ENCODE data around the gene ACOT4. TPM values are rescaled to one million over a fixed set of nuclear protein-coding genes. Genes with fewer than 3 reads are reported as not detected.
"Not testable (repeated sequence)": the region's sequence is repeated elsewhere in the genome, so short reads cannot be mapped to it uniquely, and the experiment has no call there.

Gene ACOT4
- total RNA-seq: 0.49 TPM

GRCh38 chr14:73591690-73592449, at the start of gene ACOT4:
Gene ACOT4 (plus strand): TSS chr14:73591873. CDS start chr14:73591960, 87 bp downstream.
- Histone ChIP-seq H3K27ac (no peak within 1 kb of the TSS), H3K4me1 (peaks cover 5% of the 10 kb centered on the region)

GRCh38 chr14:73542961-73543360, 48.7 kb upstream of the ACOT4 start:
- H3K4me1 ChIP-seq; H3K27me3 ChIP-seq; H3K27ac ChIP-seq; H3K4me3 ChIP-seq; DNase-seq (ENCODE audit: extremely low spot score in 2 of 2); H3K36me3 ChIP-seq; H3K9me3 ChIP-seq; intact Hi-C loops (cut with DNase I): not testable (repeated sequence)

More at GRCh38 chr14:73591690-73592449, at the start of gene ACOT4:
- TF ChIP-seq POLR2A (IDR thresholded peaks at IDR 0.05): no peak
- peak in 1 of 2 donors; percentile 6 for TF ChIP-seq POLR2AphosphoS5 (IDR thresholded peaks at IDR 0.05; ENCODE audit: insufficient read depth in 1 of 2, low read depth in 1 of 2)
- TF ChIP-seq CTCF (IDR thresholded peaks at IDR 0.05): no peak
- H3K27me3 ChIP-seq: no peaks in the 10 kb centered on the region
- intact Hi-C loops (cut with DNase I): no loop called here
- no peak for DNase-seq (ENCODE audit: extremely low spot score in 2 of 2)
- H3K4me3 ChIP-seq: peak within 1 kb of the TSS; percentile 59 to 66
- H3K36me3 ChIP-seq: no peaks in the 10 kb centered on the region
- H3K9me3 ChIP-seq: no peaks in the 10 kb centered on the region

GRCh38 chr14:73545353-73545752, 46.3 kb upstream of the ACOT4 start:
- H3K4me1 ChIP-seq; H3K36me3 ChIP-seq; H3K27ac ChIP-seq; H3K27me3 ChIP-seq; DNase-seq (ENCODE audit: extremely low spot score in 2 of 2); intact Hi-C loops (cut with DNase I); H3K4me3 ChIP-seq; H3K9me3 ChIP-seq: not testable (repeated sequence)

- H3K4me3 ChIP-seq; H3K27me3 ChIP-seq; H3K9me3 ChIP-seq; H3K36me3 ChIP-seq; H3K27ac ChIP-seq; H3K4me1 ChIP-seq; DNase-seq (ENCODE audit: extremely low spot score in 2 of 2); intact Hi-C loops (cut with DNase I): not testable (repeated sequence)
Observed at GRCh38 chr14:73549097-73549496, 42.6 kb upstream of the ACOT4 start.

- intact Hi-C loops (cut with DNase I); H3K4me3 ChIP-seq; H3K4me1 ChIP-seq; H3K9me3 ChIP-seq; DNase-seq (ENCODE audit: extremely low spot score in 2 of 2); H3K27me3 ChIP-seq; H3K27ac ChIP-seq; H3K36me3 ChIP-seq: not testable (repeated sequence)
Observed at GRCh38 chr14:73549889-73550524, 41.7 kb upstream of the ACOT4 start.

GRCh38 chr14:73553845-73554244, 37.8 kb upstream of the ACOT4 start:
- H3K27me3 ChIP-seq: no peaks in the 10 kb centered on the region
- H3K4me1 ChIP-seq: no peaks in the 10 kb centered on the region
- H3K36me3 ChIP-seq: no peaks in the 10 kb centered on the region
- DNase-seq (ENCODE audit: extremely low spot score in 2 of 2): no peak
- H3K9me3 ChIP-seq: no peaks in the 10 kb centered on the region
- no peak overlapping the region for H3K4me3 ChIP-seq
- H3K27ac ChIP-seq: no peak overlapping the region
- TF ChIP-seq CTCF (IDR thresholded peaks at IDR 0.05) (no peak), POLR2A (IDR thresholded peaks at IDR 0.05) (no peak), POLR2AphosphoS5 (IDR thresholded peaks at IDR 0.05; ENCODE audit: insufficient read depth in 1 of 2, low read depth in 1 of 2) (no peak)
- intact Hi-C loops (cut with DNase I): no loop called here

GRCh38 chr14:73557201-73557600, 34.5 kb upstream of the ACOT4 start:
- intact Hi-C loops (cut with DNase I); DNase-seq (ENCODE audit: extremely low spot score in 2 of 2): not testable (repeated sequence)

GRCh38 chr14:73558238-73558637, 33.4 kb upstream of the ACOT4 start:
- H3K4me1 ChIP-seq; H3K4me3 ChIP-seq; intact Hi-C loops (cut with DNase I); H3K36me3 ChIP-seq; H3K9me3 ChIP-seq; H3K27me3 ChIP-seq; DNase-seq (ENCODE audit: extremely low spot score in 2 of 2); H3K27ac ChIP-seq: not testable (repeated sequence)

More at GRCh38 chr14:73557201-73557600, 34.5 kb upstream of the ACOT4 start:
- H3K36me3 ChIP-seq, H3K27ac ChIP-seq, H3K4me1 ChIP-seq, H3K4me3 ChIP-seq, H3K9me3 ChIP-seq, H3K27me3 ChIP-seq: not testable (repeated sequence)

GRCh38 chr14:73562256-73562655, 29.4 kb upstream of the ACOT4 start:
- H3K27ac ChIP-seq; H3K4me1 ChIP-seq; intact Hi-C loops (cut with DNase I); H3K27me3 ChIP-seq; H3K9me3 ChIP-seq; H3K4me3 ChIP-seq; DNase-seq (ENCODE audit: extremely low spot score in 2 of 2); H3K36me3 ChIP-seq: not testable (repeated sequence)

- H3K4me3 ChIP-seq; intact Hi-C loops (cut with DNase I); H3K36me3 ChIP-seq; H3K27me3 ChIP-seq; H3K27ac ChIP-seq; DNase-seq (ENCODE audit: extremely low spot score in 2 of 2); H3K9me3 ChIP-seq: not testable (repeated sequence)
- H3K4me1 ChIP-seq: peaks cover 11% of the 10 kb centered on the region
Observed at GRCh38 chr14:73562696-73563095, 29.0 kb upstream of the ACOT4 start.

GRCh38 chr14:73566431-73566830, 25.2 kb upstream of the ACOT4 start:
- intact Hi-C loops (cut with DNase I): not testable (repeated sequence)

More at GRCh38 chr14:73566431-73566830, 25.2 kb upstream of the ACOT4 start:
- H3K36me3 ChIP-seq; DNase-seq (ENCODE audit: extremely low spot score in 2 of 2); H3K4me3 ChIP-seq; H3K27me3 ChIP-seq; H3K9me3 ChIP-seq; H3K27ac ChIP-seq: not testable (repeated sequence)
- H3K4me1 ChIP-seq: peaks cover 22% of the 10 kb centered on the region
